ENCODE measurements around the gene TSHZ3. TPM values are rescaled to one million over a fixed set of nuclear protein-coding genes. Genes with fewer than 3 reads are reported as not detected.

The TSHZ3 gene
- total RNA-seq, 1 experiment from 2014 or later = 5.4 TPM

- DNase-seq (ENCODE audit: low spot score) = no peak
These were observed 12.0 kb downstream of the TSHZ3 start for GRCh38 chr19:31337008-31337914.

GRCh38 chr19:31335716-31336115, 13.5 kb downstream of the TSHZ3 start:
- no peak for DNase-seq (ENCODE audit: low spot score)

DNA sequence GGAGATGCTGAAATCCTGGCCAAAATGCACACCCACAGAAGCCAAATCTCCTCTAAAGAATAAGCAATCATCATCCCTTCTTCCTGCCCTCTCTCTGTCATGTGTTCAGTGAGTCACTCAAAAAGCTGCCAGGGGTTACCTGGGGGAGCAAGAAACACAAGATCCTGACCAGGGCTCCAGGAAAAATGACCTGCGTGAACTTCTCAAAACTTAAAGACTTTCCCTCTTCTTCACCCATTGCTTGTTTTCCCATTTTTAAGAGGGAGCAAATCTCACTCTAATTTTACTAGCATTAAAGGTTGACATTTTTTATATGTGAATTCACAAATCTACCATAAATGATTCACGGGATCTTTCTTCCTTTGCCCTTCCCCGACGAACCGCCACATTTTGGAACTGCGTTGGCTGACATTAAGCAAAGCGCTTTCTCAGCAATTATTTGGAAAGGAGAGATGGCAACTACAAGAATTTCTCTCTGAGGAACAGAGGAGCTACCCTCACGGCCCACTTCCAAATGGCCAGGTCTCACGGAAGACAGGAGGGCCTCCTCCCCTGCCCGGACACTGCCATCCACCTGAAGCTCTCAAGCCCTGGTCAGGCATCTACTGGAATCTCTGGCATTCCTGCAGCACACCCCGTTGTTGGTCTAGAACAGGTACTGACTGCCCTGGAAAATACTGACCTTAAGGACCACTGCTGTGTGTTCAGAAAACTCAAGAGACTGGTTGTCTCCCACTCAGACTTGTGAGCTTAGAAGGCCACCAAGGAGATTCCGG, 14.2 kb downstream of the TSHZ3 start:
- no peak for DNase-seq (ENCODE audit: low spot score)

- peak; percentile 34 for DNase-seq (ENCODE audit: low spot score)
These were observed 15.0 kb downstream of the TSHZ3 start for GRCh38 chr19:31334101-31334848.

DNA sequence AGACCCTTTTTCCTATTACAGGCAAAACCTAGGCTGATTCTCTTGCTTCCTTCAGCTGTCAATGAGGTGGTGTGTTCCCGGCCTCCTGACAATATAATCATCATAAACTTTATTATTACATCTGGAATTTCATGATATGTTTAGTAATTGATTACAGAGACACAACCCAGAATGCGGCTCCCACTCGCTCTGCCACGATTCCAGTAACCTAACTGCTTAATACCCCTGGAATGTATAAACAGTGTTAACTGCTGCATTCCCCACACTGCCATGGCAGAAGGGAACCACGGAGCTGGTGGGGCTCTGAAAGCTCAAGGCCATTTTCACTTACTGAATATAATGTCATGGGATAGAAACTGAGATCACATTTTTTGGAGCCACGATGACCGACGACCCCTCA, 17.1 kb downstream of the TSHZ3 start:
- DNase-seq (ENCODE audit: low spot score) = peak; percentile 29

GRCh38 chr19:31331536-31331935, 17.7 kb downstream of the TSHZ3 start:
- no peak for DNase-seq (ENCODE audit: low spot score)

GRCh38 chr19:31330761-31331160, 18.5 kb downstream of the TSHZ3 start:
- DNase-seq (ENCODE audit: low spot score) = no peak

DNA sequence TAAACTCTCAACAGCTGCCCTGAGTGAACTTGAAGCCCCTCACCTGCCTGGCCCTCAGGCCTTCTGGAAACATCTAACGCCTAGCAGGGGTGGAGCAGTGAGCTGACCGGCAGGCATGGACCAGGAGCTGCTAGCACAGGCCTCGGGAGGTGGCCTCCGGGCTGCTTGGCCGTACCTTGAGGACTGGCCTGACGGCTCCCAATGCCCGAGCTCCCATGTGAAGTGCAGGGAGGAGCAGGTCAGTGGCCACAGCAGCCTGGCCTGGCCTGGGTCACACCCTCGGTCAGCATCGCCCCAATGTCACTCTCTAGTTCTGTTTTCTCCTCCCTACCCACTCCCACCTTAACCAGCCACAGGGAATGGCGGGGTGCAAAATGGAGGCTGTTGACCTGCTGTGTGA, 19.0 kb downstream of the TSHZ3 start:
- no peak for DNase-seq (ENCODE audit: low spot score)

- no peak for DNase-seq (ENCODE audit: low spot score)
These were observed 19.4 kb downstream of the TSHZ3 start for GRCh38 chr19:31329819-31330218.

- no peak for DNase-seq (ENCODE audit: low spot score)
These were observed 21.0 kb downstream of the TSHZ3 start for GRCh38 chr19:31328238-31328637.

DNA sequence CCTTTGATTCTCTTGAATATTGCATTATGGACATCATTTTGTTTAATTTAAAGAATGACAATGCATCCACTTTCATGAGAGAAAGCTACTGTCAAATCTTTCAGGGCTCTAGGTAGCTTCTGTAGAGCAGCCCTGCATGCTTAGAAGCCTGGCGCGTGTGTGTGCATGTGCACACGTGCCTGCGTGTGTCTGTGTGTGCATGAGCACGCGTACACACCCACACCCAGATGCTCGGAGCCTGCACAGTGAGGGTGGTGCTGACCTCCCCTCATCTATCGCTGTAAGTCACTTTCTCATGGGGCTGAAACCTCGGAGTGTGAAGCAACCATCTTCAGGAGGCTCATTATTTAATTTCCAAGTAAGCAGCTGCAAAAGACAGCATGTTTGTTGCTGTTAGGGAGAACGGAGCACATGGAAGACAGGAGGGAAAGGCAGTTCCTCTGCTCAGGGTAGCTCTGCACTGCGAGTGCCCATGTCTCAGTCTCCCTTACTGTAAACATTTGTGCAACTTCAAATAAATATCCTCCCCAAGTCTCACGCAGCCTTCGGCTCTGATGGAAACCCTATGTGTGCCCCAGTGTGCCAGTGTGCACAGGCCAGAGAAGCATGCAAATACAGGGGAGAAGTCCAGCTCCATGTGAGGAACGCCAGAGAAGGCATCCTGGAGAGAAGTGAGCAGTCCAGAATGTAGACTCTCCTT, 22.8 kb downstream of the TSHZ3 start:
- DNase-seq (ENCODE audit: low spot score) = peak; percentile 27

- no peak for DNase-seq (ENCODE audit: low spot score)
These were observed 23.9 kb downstream of the TSHZ3 start for GRCh38 chr19:31325342-31325741.

- no peak for DNase-seq (ENCODE audit: low spot score)
These were observed 29.8 kb downstream of the TSHZ3 start for GRCh38 chr19:31319465-31319864.

DNA sequence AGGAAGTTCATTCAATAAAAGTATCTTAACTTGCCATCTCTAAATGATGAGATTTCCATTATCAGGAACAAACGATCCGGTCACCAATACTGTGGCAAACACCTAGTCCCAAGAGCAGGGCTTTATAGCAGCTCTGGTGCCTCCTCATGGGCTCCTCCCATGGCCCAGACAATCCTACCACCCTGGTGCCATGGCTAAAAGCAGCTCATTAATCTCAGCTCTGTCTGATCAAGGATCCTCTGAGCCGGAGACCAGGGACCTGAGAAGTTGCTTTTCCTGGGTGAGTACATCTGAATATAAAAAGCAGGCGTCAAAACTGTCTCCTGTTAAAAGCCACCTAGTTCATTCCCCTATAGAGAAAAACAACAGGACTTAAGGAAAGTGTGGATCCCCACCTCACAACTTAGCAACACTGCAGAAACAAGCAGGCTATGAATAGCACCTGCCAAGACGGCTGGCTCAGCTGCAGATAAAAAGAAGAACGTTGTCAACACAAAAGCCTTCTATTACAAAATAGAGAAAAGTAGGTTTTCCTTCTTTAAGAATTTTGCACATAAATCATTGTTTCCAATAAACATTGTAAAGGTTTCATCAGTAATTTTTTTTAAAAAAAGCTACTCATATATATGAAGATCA, 30.3 kb downstream of the TSHZ3 start:
- no peak for DNase-seq (ENCODE audit: low spot score)

GRCh38 chr19:31317570-31317969, 31.7 kb downstream of the TSHZ3 start:
- no peak for DNase-seq (ENCODE audit: low spot score)

DNA sequence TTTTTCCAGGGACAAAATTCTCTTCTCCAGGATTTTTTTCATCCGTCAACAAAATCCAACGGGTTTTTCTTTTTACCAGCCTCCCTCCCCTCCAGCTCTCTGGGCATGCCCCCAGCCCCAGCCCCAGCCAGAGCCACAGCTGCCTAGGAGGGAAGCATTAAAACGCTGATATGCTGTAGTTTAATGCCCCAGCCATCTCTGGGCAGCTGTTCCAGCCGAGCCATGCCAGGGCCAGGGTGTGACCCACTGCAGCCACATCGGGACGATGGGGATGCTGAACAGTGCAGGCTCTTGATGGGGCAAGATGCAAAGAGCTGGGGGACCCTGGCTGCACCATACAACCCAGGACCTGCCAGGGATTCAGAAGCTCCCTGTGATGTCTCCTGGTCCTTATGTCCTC, 32.1 kb downstream of the TSHZ3 start:
- DNase-seq (ENCODE audit: low spot score) = no peak

- peak; percentile 29 for DNase-seq (ENCODE audit: low spot score)
These were observed 32.9 kb downstream of the TSHZ3 start for GRCh38 chr19:31316201-31316951.

DNA sequence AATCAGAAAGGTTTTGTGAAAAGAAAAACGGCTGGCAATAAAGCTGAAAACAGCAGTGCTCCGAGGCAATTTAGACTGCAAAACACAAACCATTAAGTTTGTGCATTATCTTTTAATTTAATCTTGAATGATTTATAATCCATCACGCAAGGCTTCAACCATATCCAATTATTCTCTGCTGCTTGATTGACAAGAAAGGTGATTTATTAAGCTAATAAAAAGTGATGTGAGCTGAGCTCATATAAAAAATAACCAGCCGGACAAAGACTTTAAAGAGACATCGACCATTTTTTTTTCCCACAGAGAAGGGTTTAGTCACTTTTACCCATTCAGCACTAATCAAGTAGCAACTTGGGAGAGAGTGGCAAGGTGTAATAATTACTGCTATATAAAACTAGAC, 33.6 kb downstream of the TSHZ3 start:
- DNase-seq (ENCODE audit: low spot score) = no peak

DNA sequence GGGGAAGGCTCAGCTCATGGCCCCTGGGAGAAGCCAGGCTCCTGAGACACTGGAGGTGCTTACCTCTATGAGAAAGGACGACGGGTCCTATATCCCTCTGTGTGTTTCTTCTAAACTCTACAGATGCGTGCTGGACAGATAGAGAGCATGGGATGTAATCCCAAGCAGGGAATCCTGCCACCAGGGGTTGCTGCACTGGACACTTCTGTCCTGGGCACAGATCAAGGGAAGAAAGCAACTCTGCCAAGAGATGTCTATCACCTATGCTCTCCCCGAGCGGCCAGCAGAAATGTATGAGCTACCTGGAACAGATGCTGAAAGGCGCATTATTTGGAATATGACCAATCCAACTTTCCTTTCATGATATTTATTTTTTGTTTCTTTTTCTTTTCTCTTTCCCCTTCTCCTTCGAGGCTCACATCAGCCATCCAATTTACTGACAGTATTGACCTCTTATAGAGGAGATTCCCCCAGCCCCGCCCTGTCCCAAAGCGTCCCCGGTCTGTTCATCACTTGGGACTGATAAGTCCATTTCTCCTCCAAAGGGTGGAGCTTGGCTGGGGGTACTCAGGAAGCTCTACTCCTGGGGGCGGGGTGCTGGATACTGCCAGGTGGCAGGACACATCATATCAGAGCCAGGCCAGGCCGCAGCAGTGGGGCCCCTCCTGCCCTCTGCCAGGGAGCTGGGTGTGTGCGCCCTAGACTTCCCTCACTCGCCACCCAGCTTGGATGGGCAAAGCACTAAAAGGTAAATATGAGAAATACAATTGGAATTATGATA, 34.2 kb downstream of the TSHZ3 start:
- no peak for DNase-seq (ENCODE audit: low spot score)

DNA sequence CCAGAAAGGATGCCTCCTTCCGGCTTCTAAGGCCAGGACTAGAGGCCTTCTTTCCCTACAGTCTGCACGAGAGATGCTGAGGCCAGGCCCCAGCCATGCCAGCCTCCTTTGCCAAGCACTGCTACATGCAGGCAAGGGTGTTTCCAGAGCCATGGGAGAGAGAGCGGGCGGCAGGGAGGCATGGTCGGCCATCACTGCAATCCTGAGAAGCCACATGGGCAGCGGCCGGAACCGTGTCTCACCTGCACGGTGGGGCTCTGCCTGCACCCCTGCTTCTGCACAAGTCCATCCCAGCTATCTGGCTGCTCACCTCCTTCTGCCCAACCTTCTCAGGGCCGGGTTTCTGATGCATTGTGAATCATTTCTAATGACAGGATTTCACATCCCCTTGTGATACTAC, 35.1 kb downstream of the TSHZ3 start:
- DNase-seq (ENCODE audit: low spot score) = no peak
